Keratinocyte (primary cell): ENCODE measurements around the gene ACAP3. TPM values are rescaled to one million over a fixed set of nuclear protein-coding genes. Genes with fewer than 3 reads are reported as not detected.

Source experiments
- DNase-seq: peaks from one replicate; pipeline ENCODE4 v3.0.0-alpha.2; 2011; ENCODE audit warnings: low read depth, missing footprints, low spot score
- FAIRE-seq: peaks from 2 replicates; lab custom pipeline; 2011; peaks lifted over from hg19 to GRCh38; lab: Jason Lieb, UNC
- H2AFZ ChIP-seq: 2 replicates; pipeline ENCODE4 v1.6.0; 2012; ENCODE audit warnings: low read length, control low read depth, inconsistent platforms; ENCODE audit not compliant: control insufficient read depth
- H3K27ac ChIP-seq: 2 replicates; pipeline ENCODE4 v1.5.1; 2011; ENCODE audit warnings: low read length; ENCODE audit not compliant: control insufficient read depth, insufficient read depth
- H3K27me3 ChIP-seq: 3 replicates; pipeline ENCODE4 v1.6.0; 2011; ENCODE audit warnings: low read length; ENCODE audit not compliant: control insufficient read depth, insufficient read depth; ENCODE audit errors: extremely low read depth
- H3K36me3 ChIP-seq, 2 experiments: 2 replicates in 1 of 2; 3 replicates in 1 of 2; pipeline ENCODE4 v1.5.1; 2011; ENCODE audit warnings: low read length in 2 of 2, mild to moderate bottlenecking in 1 of 2; ENCODE audit not compliant: control insufficient read depth in 2 of 2, insufficient read depth in 2 of 2; ENCODE audit errors: extremely low read depth in 1 of 2
- H3K4me1 ChIP-seq: 3 replicates; pipeline ENCODE4 v1.5.1; 2011; ENCODE audit warnings: low read length; ENCODE audit not compliant: control insufficient read depth, insufficient read depth; ENCODE audit errors: extremely low read depth
- H3K4me2 ChIP-seq: 3 replicates; pipeline ENCODE4 v1.6.0; 2011; ENCODE audit warnings: low read depth, low read length; ENCODE audit not compliant: control insufficient read depth, insufficient read depth; ENCODE audit errors: extremely low read depth
- H3K4me3 ChIP-seq, 3 experiments: fragments of 200-600 bp in 1 of 3; sonication (generic) in 1 of 3; 2 replicates in 2 of 3; 3 replicates in 1 of 3; pipeline ENCODE4 v1.5.1; 2011 to 2016; ENCODE audit warnings: low read length in 3 of 3, mild to moderate bottlenecking in 3 of 3, control low read depth in 2 of 3, inconsistent platforms in 1 of 3, low read depth in 1 of 3, mixed read lengths in 1 of 3, mixed run types in 1 of 3, moderate library complexity in 1 of 3; ENCODE audit not compliant: control insufficient read depth in 2 of 3, insufficient read depth in 2 of 3; ENCODE audit errors: extremely low read depth in 1 of 3
- H3K79me2 ChIP-seq: 2 replicates; pipeline ENCODE4 v1.6.0; 2012; ENCODE audit warnings: low read length; ENCODE audit not compliant: control insufficient read depth, insufficient read depth
- H3K9ac ChIP-seq: 3 replicates; pipeline ENCODE4 v1.6.0; 2011; ENCODE audit warnings: low read length; ENCODE audit not compliant: control insufficient read depth, insufficient read depth; ENCODE audit errors: extremely low read depth
- H3K9me1 ChIP-seq: 3 replicates; pipeline ENCODE4 v1.6.0; 2011; ENCODE audit warnings: low read length; ENCODE audit not compliant: control insufficient read depth, insufficient read depth; ENCODE audit errors: extremely low read depth
- H3K9me3 ChIP-seq: 2 replicates; pipeline ENCODE4 v1.5.1; 2012; ENCODE audit warnings: low read depth, low read length; ENCODE audit not compliant: control insufficient read depth
- H4K20me1 ChIP-seq: 3 replicates; pipeline ENCODE4 v1.6.0; 2011; ENCODE audit warnings: low read length; ENCODE audit not compliant: control insufficient read depth, insufficient read depth; ENCODE audit errors: extremely low read depth
- EZH2 ChIP-seq: IDR thresholded peaks from one replicate; pipeline ENCODE4 v1.6.1; 2012; ENCODE audit warnings: inconsistent platforms, mild to moderate bottlenecking, low read length, moderate library complexity
- dilution Hi-C: fragments of 300-500 bp; cut with MboI; formaldehyde crosslinking; loops from one replicate; pipeline ENCODE4 v1.7.0; 2020; ENCODE audit warnings: low sequenced_read_pairs; ENCODE audit not compliant: extremely low pct_ligation_motif_present
- polyA plus RNA-seq, 5 experiments: library from polyadenylated mRNA; depleted of rRNA in 3 of 5; stranded (reverse) in 3 of 5; stranded (forward) in 1 of 5; unstranded in 1 of 5; fragments of >200 nt; gene quantifications; 1 replicate in 1 of 5; 2 replicates in 3 of 5; 3 replicates in 1 of 5; pipeline versions ENCODE4 v1.2.1 to v1.2.3, GENCODE V29; 2011 to 2012; ENCODE audit warnings: missing spikeins in 2 of 5, low read depth in 1 of 5, low replicate concordance in 1 of 5
- TF ChIP-seq, protein P1 (sequence below), 3 experiments: IDR thresholded peaks in 1 of 3; conservative IDR thresholded peaks in 1 of 3; optimal IDR thresholded peaks in 1 of 3; 2 replicates in 2 of 3; 3 replicates in 1 of 3; pipeline versions ENCODE3 to v1.5.1; 2011; ENCODE audit warnings: low read length in 3 of 3, mild to moderate bottlenecking in 3 of 3, moderate library complexity in 2 of 3, control low read depth in 1 of 3, inconsistent platforms in 1 of 3; ENCODE audit not compliant: insufficient read depth in 2 of 3; ENCODE audit errors: extremely low read depth in 1 of 3

The ACAP3 gene
- polyA plus RNA-seq, 1 donor (not counting 4 experiments of a cell fraction or from before 2014, with no cell fraction given), result 17.4 TPM

DNA sequence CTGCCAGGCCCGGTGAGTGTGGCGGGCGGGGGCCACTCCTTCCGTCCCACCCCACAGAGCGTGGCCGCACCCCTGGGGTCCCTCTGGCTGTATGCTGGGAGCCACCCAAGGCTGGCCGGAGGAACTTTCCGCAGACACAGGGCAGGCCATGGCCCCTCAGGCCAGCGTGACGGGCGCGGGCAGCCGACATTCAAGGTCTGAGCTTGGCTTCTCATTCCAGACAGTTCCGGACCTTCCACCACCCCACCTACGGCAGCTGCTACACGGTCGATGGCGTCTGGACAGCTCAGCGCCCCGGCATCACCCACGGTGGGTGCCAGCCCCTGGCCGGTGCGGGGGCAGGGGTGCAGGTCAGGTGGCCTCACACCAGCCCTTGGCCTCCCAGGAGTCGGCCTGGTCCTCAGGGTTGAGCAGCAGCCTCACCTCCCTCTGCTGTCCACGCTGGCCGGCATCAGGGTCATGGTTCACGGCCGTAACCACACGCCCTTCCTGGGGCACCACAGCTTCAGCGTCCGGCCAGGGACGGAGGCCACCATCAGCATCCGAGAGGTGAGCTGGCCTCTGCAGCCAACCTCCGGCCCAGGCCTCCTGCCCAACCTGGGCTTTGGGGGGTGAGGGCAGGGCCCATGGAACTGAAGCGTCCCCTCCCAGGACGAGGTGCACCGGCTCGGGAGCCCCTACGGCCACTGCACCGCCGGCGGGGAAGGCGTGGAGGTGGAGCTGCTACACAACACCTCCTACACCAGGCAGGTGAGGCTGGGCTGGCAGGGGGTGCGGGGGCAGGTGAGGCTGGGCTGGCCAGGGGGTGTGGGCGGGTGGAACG, 20.2 kb downstream of the ACAP3 start:
- dilution Hi-C loops, result no loop called here
- H3K9me3 ChIP-seq, result no peaks in the 10 kb centered on the region
- H3K9ac ChIP-seq, result no peak overlapping the region
- H3K4me1 ChIP-seq, result peaks cover 10% of the 10 kb centered on the region
- no peaks in the 10 kb centered on the region for H3K79me2 ChIP-seq
- no peak overlapping the region for H3K4me3 ChIP-seq
- H2AFZ ChIP-seq, result no peak overlapping the region
- no peak overlapping the region for H3K4me2 ChIP-seq
- no peak overlapping the region for H3K27ac ChIP-seq
- H3K36me3 ChIP-seq, result no peaks in the 10 kb centered on the region
- FAIRE-seq (no peak), DNase-seq (no peak)
- no peaks in the 10 kb centered on the region for H3K9me1 ChIP-seq
- peaks cover 6% of the 10 kb centered on the region for H4K20me1 ChIP-seq
- peaks cover 5% of the 10 kb centered on the region for H3K27me3 ChIP-seq
- TF ChIP-seq, protein P1, sequence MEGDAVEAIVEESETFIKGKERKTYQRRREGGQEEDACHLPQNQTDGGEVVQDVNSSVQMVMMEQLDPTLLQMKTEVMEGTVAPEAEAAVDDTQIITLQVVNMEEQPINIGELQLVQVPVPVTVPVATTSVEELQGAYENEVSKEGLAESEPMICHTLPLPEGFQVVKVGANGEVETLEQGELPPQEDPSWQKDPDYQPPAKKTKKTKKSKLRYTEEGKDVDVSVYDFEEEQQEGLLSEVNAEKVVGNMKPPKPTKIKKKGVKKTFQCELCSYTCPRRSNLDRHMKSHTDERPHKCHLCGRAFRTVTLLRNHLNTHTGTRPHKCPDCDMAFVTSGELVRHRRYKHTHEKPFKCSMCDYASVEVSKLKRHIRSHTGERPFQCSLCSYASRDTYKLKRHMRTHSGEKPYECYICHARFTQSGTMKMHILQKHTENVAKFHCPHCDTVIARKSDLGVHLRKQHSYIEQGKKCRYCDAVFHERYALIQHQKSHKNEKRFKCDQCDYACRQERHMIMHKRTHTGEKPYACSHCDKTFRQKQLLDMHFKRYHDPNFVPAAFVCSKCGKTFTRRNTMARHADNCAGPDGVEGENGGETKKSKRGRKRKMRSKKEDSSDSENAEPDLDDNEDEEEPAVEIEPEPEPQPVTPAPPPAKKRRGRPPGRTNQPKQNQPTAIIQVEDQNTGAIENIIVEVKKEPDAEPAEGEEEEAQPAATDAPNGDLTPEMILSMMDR (optimal IDR thresholded peaks at IDR 0.05 in 1 of 3, IDR thresholded peaks at IDR 0.05 in 1 of 3, conservative IDR thresholded peaks at IDR 0.05 in 1 of 3; ENCODE audit: extremely low read depth in 1 of 3, insufficient read depth in 2 of 3, low read length in 3 of 3), result no peak
- TF ChIP-seq EZH2, result no peak

DNA sequence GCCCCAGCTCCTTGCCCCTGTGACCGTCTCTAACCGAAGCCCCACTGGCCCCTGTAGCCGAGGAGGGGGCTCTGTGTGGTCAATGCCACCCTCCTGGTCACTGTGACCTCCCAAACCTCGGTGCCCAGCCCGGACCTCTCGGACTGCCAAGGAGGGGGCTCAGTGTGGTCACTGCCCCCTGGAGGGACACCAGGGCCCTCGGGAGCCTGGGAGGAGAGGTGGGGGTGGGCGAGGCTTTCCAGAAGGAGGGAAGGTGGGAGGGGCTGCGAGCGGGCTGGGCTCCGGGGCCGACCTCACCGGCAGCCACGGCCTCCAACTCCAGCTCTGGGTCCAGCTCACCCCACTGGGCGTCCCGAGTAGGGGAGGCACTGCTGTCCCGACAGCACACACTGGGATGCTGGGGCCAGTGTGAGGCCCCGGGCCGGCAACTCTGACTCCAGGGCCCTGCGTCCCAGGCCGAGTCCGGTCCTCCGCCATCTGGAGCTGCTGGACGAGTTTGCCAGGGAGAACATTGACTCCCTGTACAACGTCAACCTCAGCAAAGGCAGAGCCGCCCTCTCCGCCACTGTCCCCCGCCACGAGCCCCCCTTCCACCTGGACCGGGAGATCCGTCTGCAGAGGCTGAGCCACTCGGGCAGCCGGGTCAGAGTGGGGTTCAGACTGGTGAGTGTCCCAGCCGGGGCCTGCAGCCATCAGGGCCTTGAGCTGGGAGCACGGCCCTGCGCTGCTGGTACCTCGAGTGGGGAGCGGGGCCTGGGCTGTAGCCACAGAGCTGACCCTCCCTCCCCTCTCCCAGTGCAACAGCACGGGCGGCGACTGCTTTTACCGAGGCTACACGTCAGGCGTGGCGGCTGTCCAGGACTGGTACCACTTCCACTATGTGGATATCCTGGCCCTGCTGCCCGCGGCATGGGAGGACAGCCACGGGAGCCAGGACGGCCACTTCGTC, 21.1 kb downstream of the ACAP3 start:
- H3K4me1 ChIP-seq, result peaks cover 17% of the 10 kb centered on the region
- peaks cover 5% of the 10 kb centered on the region for H3K27me3 ChIP-seq
- H3K9me3 ChIP-seq, result no peaks in the 10 kb centered on the region
- DNase-seq (no peak), FAIRE-seq (no peak)
- no peak for TF ChIP-seq EZH2
- TF ChIP-seq, protein P1 (optimal IDR thresholded peaks at IDR 0.05 in 1 of 3, IDR thresholded peaks at IDR 0.05 in 1 of 3, conservative IDR thresholded peaks at IDR 0.05 in 1 of 3; ENCODE audit: extremely low read depth in 1 of 3, insufficient read depth in 2 of 3, low read length in 3 of 3), result no peak
- no peaks in the 10 kb centered on the region for H3K36me3 ChIP-seq
- no peak overlapping the region for H3K9ac ChIP-seq
- no peak overlapping the region for H3K4me3 ChIP-seq
- H2AFZ ChIP-seq, result no peak overlapping the region
- H3K9me1 ChIP-seq, result no peaks in the 10 kb centered on the region
- no peaks in the 10 kb centered on the region for H3K79me2 ChIP-seq
- H4K20me1 ChIP-seq, result peaks cover 4% of the 10 kb centered on the region
- H3K27ac ChIP-seq, result no peak overlapping the region
- H3K4me2 ChIP-seq, result no peak overlapping the region
- dilution Hi-C loops, result no loop called here
